HepG2 (cell line): ENCODE measurements around the gene PLD6.

Source experiments
- FOXJ3 ChIP-seq: sonication (generic); formaldehyde crosslinking; IDR thresholded peaks from 2 replicates; pipeline ENCODE4 v1.4.0; 2020; ENCODE audit warnings: missing genetic modification reagents, mild to moderate bottlenecking, borderline replicate concordance
- JUNB ChIP-seq: sonication (generic); formaldehyde crosslinking; IDR thresholded peaks from 2 replicates; pipeline ENCODE4 v1.8.0; 2022; ENCODE audit warnings: missing genetic modification reagents, mild to moderate bottlenecking, borderline replicate concordance
- POLR2A ChIP-seq, 2 experiments: IDR thresholded peaks; 2 replicates each; pipeline ENCODE4 v1.6.1; 2011; ENCODE audit warnings: low read depth in 2 of 2, low read length in 2 of 2, mild to moderate bottlenecking in 1 of 2, moderate library complexity in 1 of 2; ENCODE audit not compliant: insufficient read depth in 1 of 2
- SRSF1 ChIP-seq: fragments of 200-400 bp; formaldehyde crosslinking; optimal IDR thresholded peaks from 2 replicates; pipeline ENCODE3; 2017; ENCODE audit warnings: mild to moderate bottlenecking, low read depth, low read length, moderate library complexity
- TCF7 ChIP-seq: sonication (generic); IDR thresholded peaks from 2 replicates; pipeline ENCODE4 v1.6.1; 2016; ENCODE audit warnings: antibody characterized with exemption, low read depth
- ZBTB20 ChIP-seq: sonication (generic); formaldehyde crosslinking; IDR thresholded peaks from 2 replicates; pipeline ENCODE4 v1.8.1; 2023; ENCODE audit warnings: missing genetic modification reagents, low read depth, mild to moderate bottlenecking, borderline replicate concordance
- ZNF232 ChIP-seq: sonication (generic); formaldehyde crosslinking; IDR thresholded peaks from 2 replicates; pipeline ENCODE4 v1.4.0; 2020; ENCODE audit warnings: missing genetic modification reagents, borderline replicate concordance
- ZNF432 ChIP-seq: sonication (generic); formaldehyde crosslinking; IDR thresholded peaks from 2 replicates; pipeline ENCODE4 v1.5.0; 2020; ENCODE audit warnings: missing genetic modification reagents, mild to moderate bottlenecking, borderline replicate concordance
- TF ChIP-seq, protein P1 (sequence below): sonication (generic); formaldehyde crosslinking; IDR thresholded peaks from 2 replicates; pipeline ENCODE4 v1.9.0; 2022; ENCODE audit warnings: missing genetic modification reagents, mild to moderate bottlenecking, borderline replicate concordance
- TF ChIP-seq, protein P2 (sequence below), 2 experiments: sonication (generic) in 1 of 2; formaldehyde crosslinking in 1 of 2; IDR thresholded peaks; 2 replicates each; pipeline versions ENCODE4 v1.5.1 to v1.6.1; 2011 to 2020; ENCODE audit warnings: borderline replicate concordance in 1 of 2, low read depth in 1 of 2, low read length in 1 of 2, mild to moderate bottlenecking in 1 of 2, missing genetic modification reagents in 1 of 2, moderate library complexity in 1 of 2
- TF ChIP-seq, protein P3 (sequence below), 2 experiments: IDR thresholded peaks; 2 replicates each; pipeline ENCODE4 v1.6.1; 2011 to 2012; ENCODE audit warnings: low read length in 2 of 2, borderline replicate concordance in 1 of 2, low read depth in 1 of 2, mild to moderate bottlenecking in 1 of 2, moderate library complexity in 1 of 2
- TF ChIP-seq, protein P4 (sequence below): sonication (generic); formaldehyde crosslinking; IDR thresholded peaks from 2 replicates; pipeline ENCODE4 v1.4.0; 2020; ENCODE audit warnings: mild to moderate bottlenecking, missing genetic modification reagents

DNA sequence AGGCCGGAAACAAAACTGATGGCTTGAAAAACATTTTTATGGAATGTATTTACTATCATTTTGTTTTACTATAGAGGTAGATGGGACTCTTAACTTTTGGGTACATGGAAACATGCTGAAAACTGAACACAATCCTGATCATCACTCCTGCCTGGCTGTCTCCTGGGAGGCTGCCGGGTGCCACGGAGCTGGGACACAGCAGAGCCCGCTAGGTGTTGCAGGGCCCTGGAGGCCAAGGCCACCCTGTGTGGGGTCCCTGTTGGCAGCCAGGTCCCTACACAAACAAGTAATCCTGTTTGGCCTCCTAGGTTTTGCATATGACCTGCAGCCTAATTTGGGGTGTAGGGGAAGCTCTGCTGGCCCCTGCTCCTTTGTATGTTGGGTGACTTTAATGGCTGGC lies 17.5 kb downstream of the PLD6 start:
- TF ChIP-seq ZNF232 (CRISPR knock-in tag) (no peak), SRSF1 (no peak), POLR2A (IDR thresholded peaks at IDR 0.05; ENCODE audit: insufficient read depth in 1 of 2, low read depth in 2 of 2, low read length in 2 of 2) (no peak), TCF7 (no peak), ZBTB20 (CRISPR knock-in tag) (no peak), FOXJ3 (CRISPR knock-in tag) (no peak), ZNF432 (no peak), JUNB (CRISPR knock-in tag) (no peak)
- TF ChIP-seq, protein P1, sequence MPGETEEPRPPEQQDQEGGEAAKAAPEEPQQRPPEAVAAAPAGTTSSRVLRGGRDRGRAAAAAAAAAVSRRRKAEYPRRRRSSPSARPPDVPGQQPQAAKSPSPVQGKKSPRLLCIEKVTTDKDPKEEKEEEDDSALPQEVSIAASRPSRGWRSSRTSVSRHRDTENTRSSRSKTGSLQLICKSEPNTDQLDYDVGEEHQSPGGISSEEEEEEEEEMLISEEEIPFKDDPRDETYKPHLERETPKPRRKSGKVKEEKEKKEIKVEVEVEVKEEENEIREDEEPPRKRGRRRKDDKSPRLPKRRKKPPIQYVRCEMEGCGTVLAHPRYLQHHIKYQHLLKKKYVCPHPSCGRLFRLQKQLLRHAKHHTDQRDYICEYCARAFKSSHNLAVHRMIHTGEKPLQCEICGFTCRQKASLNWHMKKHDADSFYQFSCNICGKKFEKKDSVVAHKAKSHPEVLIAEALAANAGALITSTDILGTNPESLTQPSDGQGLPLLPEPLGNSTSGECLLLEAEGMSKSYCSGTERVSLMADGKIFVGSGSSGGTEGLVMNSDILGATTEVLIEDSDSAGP (CRISPR knock-in tag): no peak
- TF ChIP-seq, protein P2, sequence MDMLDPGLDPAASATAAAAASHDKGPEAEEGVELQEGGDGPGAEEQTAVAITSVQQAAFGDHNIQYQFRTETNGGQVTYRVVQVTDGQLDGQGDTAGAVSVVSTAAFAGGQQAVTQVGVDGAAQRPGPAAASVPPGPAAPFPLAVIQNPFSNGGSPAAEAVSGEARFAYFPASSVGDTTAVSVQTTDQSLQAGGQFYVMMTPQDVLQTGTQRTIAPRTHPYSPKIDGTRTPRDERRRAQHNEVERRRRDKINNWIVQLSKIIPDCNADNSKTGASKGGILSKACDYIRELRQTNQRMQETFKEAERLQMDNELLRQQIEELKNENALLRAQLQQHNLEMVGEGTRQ (IDR thresholded peaks at IDR 0.05; ENCODE audit: low read depth, low read length): no peak
- TF ChIP-seq, protein P2 (CRISPR knock-in tag; IDR thresholded peaks at IDR 0.05; ENCODE audit: borderline replicate concordance): no peak
- TF ChIP-seq, protein P3, sequence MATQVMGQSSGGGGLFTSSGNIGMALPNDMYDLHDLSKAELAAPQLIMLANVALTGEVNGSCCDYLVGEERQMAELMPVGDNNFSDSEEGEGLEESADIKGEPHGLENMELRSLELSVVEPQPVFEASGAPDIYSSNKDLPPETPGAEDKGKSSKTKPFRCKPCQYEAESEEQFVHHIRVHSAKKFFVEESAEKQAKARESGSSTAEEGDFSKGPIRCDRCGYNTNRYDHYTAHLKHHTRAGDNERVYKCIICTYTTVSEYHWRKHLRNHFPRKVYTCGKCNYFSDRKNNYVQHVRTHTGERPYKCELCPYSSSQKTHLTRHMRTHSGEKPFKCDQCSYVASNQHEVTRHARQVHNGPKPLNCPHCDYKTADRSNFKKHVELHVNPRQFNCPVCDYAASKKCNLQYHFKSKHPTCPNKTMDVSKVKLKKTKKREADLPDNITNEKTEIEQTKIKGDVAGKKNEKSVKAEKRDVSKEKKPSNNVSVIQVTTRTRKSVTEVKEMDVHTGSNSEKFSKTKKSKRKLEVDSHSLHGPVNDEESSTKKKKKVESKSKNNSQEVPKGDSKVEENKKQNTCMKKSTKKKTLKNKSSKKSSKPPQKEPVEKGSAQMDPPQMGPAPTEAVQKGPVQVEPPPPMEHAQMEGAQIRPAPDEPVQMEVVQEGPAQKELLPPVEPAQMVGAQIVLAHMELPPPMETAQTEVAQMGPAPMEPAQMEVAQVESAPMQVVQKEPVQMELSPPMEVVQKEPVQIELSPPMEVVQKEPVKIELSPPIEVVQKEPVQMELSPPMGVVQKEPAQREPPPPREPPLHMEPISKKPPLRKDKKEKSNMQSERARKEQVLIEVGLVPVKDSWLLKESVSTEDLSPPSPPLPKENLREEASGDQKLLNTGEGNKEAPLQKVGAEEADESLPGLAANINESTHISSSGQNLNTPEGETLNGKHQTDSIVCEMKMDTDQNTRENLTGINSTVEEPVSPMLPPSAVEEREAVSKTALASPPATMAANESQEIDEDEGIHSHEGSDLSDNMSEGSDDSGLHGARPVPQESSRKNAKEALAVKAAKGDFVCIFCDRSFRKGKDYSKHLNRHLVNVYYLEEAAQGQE (IDR thresholded peaks at IDR 0.05; ENCODE audit: borderline replicate concordance in 1 of 2, low read depth in 1 of 2, low read length in 2 of 2): no peak
- TF ChIP-seq, protein P4, sequence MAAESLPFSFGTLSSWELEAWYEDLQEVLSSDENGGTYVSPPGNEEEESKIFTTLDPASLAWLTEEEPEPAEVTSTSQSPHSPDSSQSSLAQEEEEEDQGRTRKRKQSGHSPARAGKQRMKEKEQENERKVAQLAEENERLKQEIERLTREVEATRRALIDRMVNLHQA (CRISPR knock-in tag): no peak
